ENCODE measurements around the gene ELP4. TPM values are rescaled to one million over a fixed set of nuclear protein-coding genes. Genes with fewer than 3 reads are reported as not detected.

The ELP4 gene
- total and polyA plus RNA-seq, 2 donors (not counting 1 experiment from before 2014, with no cell fraction given), result 7.1 to 31.3 TPM

- ATAC-seq (ENCODE audit: low read depth) (no peak), DNase-seq (no peak)
- ChIA-PET CTCF (no interaction called here), POLR2A (no interaction called here)
- H3K27me3 ChIP-seq (replicated peaks in 1 of 4; ENCODE audit: control extremely low read depth in 1 of 4, control insufficient read depth in 3 of 4, insufficient read depth in 4 of 4, low read length in 3 of 4), result peaks cover 0 to 32% (median 21%) of the 10 kb centered on the region in 4 experiments
- no peak overlapping the region for H3K27ac ChIP-seq (ENCODE audit: low read length in 2 of 2)
- H3K9me3 Mint-ChIP-seq (ENCODE audit: insufficient read depth), result no peaks in the 10 kb centered on the region
- H3K9me3 ChIP-seq (ENCODE audit: control extremely low read depth in 1 of 3, control insufficient read depth in 2 of 3, insufficient read depth in 1 of 3, low read length in 2 of 3), result peaks cover 0 to 20% (median 0%) of the 10 kb centered on the region in 3 donors
- no peak for TF ChIP-seq CTCF (IDR thresholded peaks at IDR 0.05)
- no peak for TF ChIP-seq EZH2 (IDR thresholded peaks at IDR 0.05; ENCODE audit: borderline replicate concordance, insufficient read depth, low read depth, low read length, poor library complexity, severe bottlenecking)
- no peaks in the 10 kb centered on the region for H3K36me3 ChIP-seq (replicated peaks in 1 of 2; ENCODE audit: control extremely low read depth in 1 of 2, control insufficient read depth in 1 of 2, extremely low read depth in 1 of 2, insufficient read depth in 2 of 2, low read length in 1 of 2)
- H2AFZ ChIP-seq (ENCODE audit: insufficient read depth, low read depth, low read length, poor library complexity, severe bottlenecking), result no peak overlapping the region
- no peak overlapping the region for H3K4me3 ChIP-seq (ENCODE audit: control extremely low read depth in 1 of 5, extremely low read depth in 1 of 5, insufficient read depth in 1 of 5, low read depth in 2 of 5, low read length in 4 of 5)
- H3K9ac ChIP-seq (ENCODE audit: low read length), result no peak overlapping the region
- H3K4me1 ChIP-seq (ENCODE audit: control insufficient read depth in 2 of 2, insufficient read depth in 2 of 2, low read length in 2 of 2), result peaks cover 2 to 3% of the 10 kb centered on the region in 2 donors
- 89% methylated on average over 10 of the region's 10 CpGs for WGBS (ENCODE audit: insufficient coverage)
- H3K4me3 Mint-ChIP-seq, result no peak overlapping the region
- peaks cover 60% of the 10 kb centered on the region for H3K27me3 Mint-ChIP-seq
- no peaks in the 10 kb centered on the region for H3K79me2 ChIP-seq (ENCODE audit: control insufficient read depth, insufficient read depth, low read length)
- H3K4me2 ChIP-seq (replicated peaks; ENCODE audit: low read depth, low read length, poor library complexity, severe bottlenecking), result no peak overlapping the region
- intact Hi-C loops (cut with micrococcal nuclease), result no loop called here
- H3K4me1 Mint-ChIP-seq, result peaks cover 4% of the 10 kb centered on the region
- no peaks in the 10 kb centered on the region for H4K20me1 ChIP-seq (ENCODE audit: control insufficient read depth, insufficient read depth, low read length, poor library complexity, severe bottlenecking)
- no peak overlapping the region for H3K27ac Mint-ChIP-seq
Observed at GRCh38 chr11:31793264-31793663, 283.7 kb downstream of the ELP4 start.

GRCh38 chr11:31794548-31794947 is 285.0 kb downstream of the ELP4 start:
- H3K79me2 ChIP-seq (ENCODE audit: control insufficient read depth, insufficient read depth, low read length), result no peaks in the 10 kb centered on the region
- no peak overlapping the region for H3K4me3 ChIP-seq (ENCODE audit: control extremely low read depth in 1 of 5, extremely low read depth in 1 of 5, insufficient read depth in 1 of 5, low read depth in 2 of 5, low read length in 4 of 5)
- no peak overlapping the region for H3K27ac ChIP-seq (ENCODE audit: low read length in 2 of 2)
- no peaks in the 10 kb centered on the region for H3K36me3 ChIP-seq (replicated peaks in 1 of 2; ENCODE audit: control extremely low read depth in 1 of 2, control insufficient read depth in 1 of 2, extremely low read depth in 1 of 2, insufficient read depth in 2 of 2, low read length in 1 of 2)
- Mint-ChIP-seq H3K4me1 (peaks cover 8% of the 10 kb centered on the region), H3K27ac (no peak overlapping the region), H3K9me3 (ENCODE audit: insufficient read depth) (no peaks in the 10 kb centered on the region), H3K27me3 (peaks cover 64% of the 10 kb centered on the region), H3K4me3 (no peak overlapping the region)
- DNase-seq (no peak), ATAC-seq (ENCODE audit: low read depth) (no peak)
- TF ChIP-seq EZH2 (IDR thresholded peaks at IDR 0.05; ENCODE audit: borderline replicate concordance, insufficient read depth, low read depth, low read length, poor library complexity, severe bottlenecking) (no peak), CTCF (IDR thresholded peaks at IDR 0.05) (no peak)
- no peak overlapping the region for H3K4me2 ChIP-seq (replicated peaks; ENCODE audit: low read depth, low read length, poor library complexity, severe bottlenecking)
- POLR2A ChIA-PET, result no interaction called here
- WGBS (ENCODE audit: insufficient coverage), result no CpG with 5 or more reads among the region's 4 CpGs
- no peaks in the 10 kb centered on the region for H4K20me1 ChIP-seq (ENCODE audit: control insufficient read depth, insufficient read depth, low read length, poor library complexity, severe bottlenecking)
- H3K9ac ChIP-seq (ENCODE audit: low read length), result no peak overlapping the region
- peaks cover 0 to 44% (median 29%) of the 10 kb centered on the region in 4 experiments for H3K27me3 ChIP-seq (replicated peaks in 1 of 4; ENCODE audit: control extremely low read depth in 1 of 4, control insufficient read depth in 3 of 4, insufficient read depth in 4 of 4, low read length in 3 of 4)
- peaks cover 0 to 33% (median 5%) of the 10 kb centered on the region in 3 donors for H3K9me3 ChIP-seq (ENCODE audit: control extremely low read depth in 1 of 3, control insufficient read depth in 2 of 3, insufficient read depth in 1 of 3, low read length in 2 of 3)
- CTCF ChIA-PET, result no interaction called here
- intact Hi-C loops (cut with micrococcal nuclease), result no loop called here
- H3K4me1 ChIP-seq (ENCODE audit: control insufficient read depth in 2 of 2, insufficient read depth in 2 of 2, low read length in 2 of 2), result peaks cover 9 to 11% of the 10 kb centered on the region in 2 donors
- no peak overlapping the region for H2AFZ ChIP-seq (ENCODE audit: insufficient read depth, low read depth, low read length, poor library complexity, severe bottlenecking)

Data from B cell (primary cell).